H1 (cell line): ENCODE measurements around the gene SAMD14. TPM values are rescaled to one million over a fixed set of nuclear protein-coding genes. Genes with fewer than 3 reads are reported as not detected.

Experiments used
- BCL11A ChIP-seq, 2 experiments: IDR thresholded peaks; one replicate each; pipeline ENCODE4 v1.6.1; 2011; ENCODE audit warnings: low read depth in 2 of 2, low read length in 2 of 2, mild to moderate bottlenecking in 2 of 2
- CTBP2 ChIP-seq: IDR thresholded peaks from 2 replicates; pipeline ENCODE4 v1.7.0; 2011; ENCODE audit warnings: borderline replicate concordance, mild to moderate bottlenecking, moderate library complexity, mixed read lengths, low read length; ENCODE audit not compliant: insufficient read depth, insufficient read length
- HDAC2 ChIP-seq, 2 experiments: fragments of 300-600 bp in 1 of 2; sonication (generic) in 1 of 2; IDR thresholded peaks; 2 replicates each; pipeline ENCODE4 v1.6.1; 2011 to 2012; ENCODE audit warnings: low read depth in 2 of 2, low read length in 2 of 2, mild to moderate bottlenecking in 2 of 2, moderate library complexity in 2 of 2, borderline replicate concordance in 1 of 2, inconsistent platforms in 1 of 2
- RXRA ChIP-seq: IDR thresholded peaks from 2 replicates; pipeline ENCODE4 v1.6.1; 2011; ENCODE audit warnings: low read depth, mild to moderate bottlenecking, low read length, moderate library complexity; ENCODE audit not compliant: insufficient read depth
- SIRT6 ChIP-seq: IDR thresholded peaks from one replicate; pipeline ENCODE4 v1.7.1; 2012; ENCODE audit warnings: low read length, inconsistent platforms
- polyA plus RNA-seq, 7 experiments: library from polyadenylated mRNA; depleted of rRNA in 3 of 7; stranded (reverse) in 5 of 7; unstranded in 2 of 7; fragments of >200 nt in 5 of 7; fragments of 200-250 nt in 2 of 7; gene quantifications; 1 replicate in 5 of 7; 2 replicates in 1 of 7; 4 replicates in 1 of 7; pipeline versions ENCODE4 v1.2.1 to v1.2.3, GENCODE V29; 2011 to 2013; ENCODE audit warnings: missing spikeins in 2 of 7, mixed read lengths in 2 of 7
- total RNA-seq: library from RNA; stranded (reverse); fragmentation: NEBNext Ultra II Directional; extraction: Animal tissue kit (Norgen Biotek cat#: 25700); gene quantifications from 2 replicates; pipeline ENCODE4 v1.2.1, GENCODE V29; 2021

SAMD14 gene
- total and polyA plus RNA-seq, 2 of the 8 experiments (the other 6 are each of a cell fraction or from before 2014, with no cell fraction given): 5.7 to 5.8 TPM

- TF ChIP-seq SIRT6 (no peak), CTBP2 (no peak), HDAC2 (IDR thresholded peaks at IDR 0.05; ENCODE audit: borderline replicate concordance in 1 of 2, low read depth in 2 of 2, low read length in 2 of 2) (no peak), BCL11A (IDR thresholded peaks at IDR 0.05; ENCODE audit: low read depth in 2 of 2, low read length in 2 of 2) (no peak), RXRA (no peak)
These were observed 58.3 kb downstream of the SAMD14 start (continued) for GRCh38 chr17:50071692-50072091.
